Caco-2 (cell line): ENCODE data around the gene GAPDH. TPM values are rescaled to one million over a fixed set of nuclear protein-coding genes. Genes with fewer than 3 reads are reported as not detected.

Experiments used
- BruUV-seq: library from RNA; stranded (reverse); fragments of 400-500 nt; replicated peaks from 2 replicates; lab custom pipeline; 2021; lab: Mats Ljungman, UMichigan
- CTCF ChIA-PET: fragments of 300-600 bp; sonication (Branson Sonifier 250); formaldehyde crosslinking; loops from one replicate; lab custom pipeline; 2022; ENCODE audit warnings: antibody characterized with exemption; lab: Charles Lee
- POLR2A ChIA-PET: fragments of 300-600 bp; sonication (Branson Sonifier 250); formaldehyde crosslinking; loops from one replicate; lab custom pipeline; 2022; ENCODE audit warnings: antibody characterized with exemption; lab: Charles Lee
- DNase-seq, 2 experiments: peaks; one replicate each; pipeline versions ENCODE4 v3.0.0 to v3.0.0-alpha.2; 2020 to 2022
- H3K27me3 ChIP-seq: replicated peaks from 2 replicates; pipeline ENCODE4 v1.6.0; 2011; ENCODE audit warnings: low read length; ENCODE audit not compliant: control insufficient read depth, insufficient read depth
- H3K36me3 ChIP-seq: 2 replicates; pipeline ENCODE4 v1.5.1; 2011; ENCODE audit warnings: low read length; ENCODE audit not compliant: control insufficient read depth, insufficient read depth
- H3K4me1 ChIP-seq: fragments of 250-450 bp; sonication (Bioruptor Pico); 2 replicates; pipeline ENCODE4 v1.5.1; 2020; ENCODE audit warnings: mild to moderate bottlenecking
- H3K4me3 ChIP-seq: 2 replicates; pipeline ENCODE4 v1.5.1; 2011; ENCODE audit warnings: low read depth, mild to moderate bottlenecking, control low read depth, low read length
- H3K9me3 ChIP-seq: fragments of 250-450 bp; sonication (Bioruptor Pico); 2 replicates; pipeline ENCODE4 v1.5.1; 2020; ENCODE audit warnings: mild to moderate bottlenecking, moderate library complexity
- H3K27ac Mint-ChIP-seq: one replicate; pipeline ENCODE4 v1.8.0; 2022; ENCODE audit warnings: mixed read lengths; ENCODE audit not compliant: unreplicated experiment
- H3K27me3 Mint-ChIP-seq: one replicate; pipeline ENCODE4 v1.8.0; 2022; ENCODE audit warnings: mixed read lengths; ENCODE audit not compliant: insufficient read depth, unreplicated experiment
- H3K36me3 Mint-ChIP-seq: one replicate; pipeline ENCODE4 v1.8.0; 2022; ENCODE audit warnings: mild to moderate bottlenecking, mixed read lengths; ENCODE audit not compliant: insufficient read depth, unreplicated experiment
- H3K4me1 Mint-ChIP-seq: one replicate; pipeline ENCODE4 v1.8.0; 2022; ENCODE audit warnings: low read depth, mixed read lengths; ENCODE audit not compliant: unreplicated experiment
- H3K4me3 Mint-ChIP-seq: one replicate; pipeline ENCODE4 v1.8.0; 2022; ENCODE audit warnings: mild to moderate bottlenecking, moderate library complexity, mixed read lengths; ENCODE audit not compliant: unreplicated experiment
- H3K9me3 Mint-ChIP-seq: one replicate; pipeline ENCODE4 v1.8.0; 2022; ENCODE audit warnings: mixed read lengths; ENCODE audit not compliant: unreplicated experiment
- intact Hi-C: fragments of 100-400 bp; cut with micrococcal nuclease; formaldehyde crosslinking; loops from one replicate; pipeline ENCODE4 v1.10.0; 2022; ENCODE audit not compliant: unreplicated experiment
- total RNA-seq: library from RNA; stranded (reverse); gene quantifications from 2 replicates; pipeline ENCODE4 v1.2.3, GENCODE V29; 2022
- TF ChIP-seq, protein P1 (sequence below), 2 experiments: fragments of 200-600 bp in 1 of 2; IDR thresholded peaks; 1 replicate in 1 of 2; 2 replicates in 1 of 2; pipeline versions ENCODE4 v1.5.1 to v1.8.0; 2011 to 2022; ENCODE audit warnings: antibody characterized with exemption in 1 of 2, control low read depth in 1 of 2, inconsistent platforms in 1 of 2, low read depth in 1 of 2, low read length in 1 of 2, mild to moderate bottlenecking in 1 of 2, moderate library complexity in 1 of 2; ENCODE audit not compliant: insufficient read depth in 1 of 2, severe bottlenecking in 1 of 2, unreplicated experiment in 1 of 2

Gene GAPDH
- total RNA-seq, 1 experiment from 2014 or later, result 4,975 TPM

GRCh38 chr12:6520186-6520585, 14.1 kb upstream of the GAPDH start:
- no TSS peak for BruUV-seq
- Histone ChIP-seq H3K36me3 (peaks cover 18% of the 10 kb centered on the region), H3K4me1 (no peaks in the 10 kb centered on the region), H3K27me3 (no peaks in the 10 kb centered on the region), H3K4me3 (no peak overlapping the region), H3K9me3 (no peaks in the 10 kb centered on the region)
- POLR2A ChIA-PET, result interaction anchor here (1.5 kb wide), 1 partner anchor 14 kb away, joined by 3 read pairs; the partner anchor contains the start of gene GAPDH
- TF ChIP-seq, protein P1, sequence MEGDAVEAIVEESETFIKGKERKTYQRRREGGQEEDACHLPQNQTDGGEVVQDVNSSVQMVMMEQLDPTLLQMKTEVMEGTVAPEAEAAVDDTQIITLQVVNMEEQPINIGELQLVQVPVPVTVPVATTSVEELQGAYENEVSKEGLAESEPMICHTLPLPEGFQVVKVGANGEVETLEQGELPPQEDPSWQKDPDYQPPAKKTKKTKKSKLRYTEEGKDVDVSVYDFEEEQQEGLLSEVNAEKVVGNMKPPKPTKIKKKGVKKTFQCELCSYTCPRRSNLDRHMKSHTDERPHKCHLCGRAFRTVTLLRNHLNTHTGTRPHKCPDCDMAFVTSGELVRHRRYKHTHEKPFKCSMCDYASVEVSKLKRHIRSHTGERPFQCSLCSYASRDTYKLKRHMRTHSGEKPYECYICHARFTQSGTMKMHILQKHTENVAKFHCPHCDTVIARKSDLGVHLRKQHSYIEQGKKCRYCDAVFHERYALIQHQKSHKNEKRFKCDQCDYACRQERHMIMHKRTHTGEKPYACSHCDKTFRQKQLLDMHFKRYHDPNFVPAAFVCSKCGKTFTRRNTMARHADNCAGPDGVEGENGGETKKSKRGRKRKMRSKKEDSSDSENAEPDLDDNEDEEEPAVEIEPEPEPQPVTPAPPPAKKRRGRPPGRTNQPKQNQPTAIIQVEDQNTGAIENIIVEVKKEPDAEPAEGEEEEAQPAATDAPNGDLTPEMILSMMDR (IDR thresholded peaks at IDR 0.05; ENCODE audit: insufficient read depth in 1 of 2, low read depth in 1 of 2, low read length in 1 of 2, severe bottlenecking in 1 of 2, unreplicated experiment in 1 of 2), result no peak
- Mint-ChIP-seq H3K9me3 (no peaks in the 10 kb centered on the region), H3K4me3 (no peak overlapping the region), H3K36me3 (peaks cover 100% of the 10 kb centered on the region), H3K4me1 (no peaks in the 10 kb centered on the region), H3K27ac (no peak overlapping the region), H3K27me3 (no peaks in the 10 kb centered on the region)
- no peak for DNase-seq
- intact Hi-C loops, result no loop called here
- CTCF ChIA-PET, result no interaction called here

GRCh38 chr12:6522193-6522592, 12.1 kb upstream of the GAPDH start:
- no peak overlapping the region for H3K4me3 Mint-ChIP-seq
- H3K4me1 Mint-ChIP-seq, result no peaks in the 10 kb centered on the region
- H3K36me3 ChIP-seq, result peaks cover 24% of the 10 kb centered on the region
- no peak for DNase-seq
- ChIA-PET POLR2A (no interaction called here), CTCF (no interaction called here)
- intact Hi-C loops, result no loop called here
- H3K27ac Mint-ChIP-seq, result no peak overlapping the region
- BruUV-seq, result no TSS peak
- H3K4me3 ChIP-seq, result no peak overlapping the region
- H3K27me3 ChIP-seq, result no peaks in the 10 kb centered on the region
- H3K4me1 ChIP-seq, result peaks cover under 1% of the 10 kb centered on the region; the same call in 1 of the 2 replicates
- no peaks in the 10 kb centered on the region for H3K9me3 Mint-ChIP-seq
- H3K36me3 Mint-ChIP-seq, result peaks cover 100% of the 10 kb centered on the region
- TF ChIP-seq, protein P1 (IDR thresholded peaks at IDR 0.05; ENCODE audit: insufficient read depth in 1 of 2, low read depth in 1 of 2, low read length in 1 of 2, severe bottlenecking in 1 of 2, unreplicated experiment in 1 of 2), result no peak
- no peaks in the 10 kb centered on the region for H3K9me3 ChIP-seq
- H3K27me3 Mint-ChIP-seq, result no peaks in the 10 kb centered on the region

- no peaks in the 10 kb centered on the region for H3K27me3 Mint-ChIP-seq
- intact Hi-C loops, result no loop called here
- H3K4me1 Mint-ChIP-seq, result peaks cover 12% of the 10 kb centered on the region
- CTCF ChIA-PET, result interaction anchor here (0.7 to 1.0 kb wide), 2 partner anchors 9 to 14 kb away, joined by 3 to 5 read pairs; no protein-coding TSS in a partner anchor
- no peak for DNase-seq
- no peak overlapping the region for H3K27ac Mint-ChIP-seq
- TF ChIP-seq, protein P1 (IDR thresholded peaks at IDR 0.05; ENCODE audit: insufficient read depth in 1 of 2, low read depth in 1 of 2, low read length in 1 of 2, severe bottlenecking in 1 of 2, unreplicated experiment in 1 of 2), result no peak
- BruUV-seq, result no TSS peak
- no peak overlapping the region for H3K4me3 ChIP-seq
- H3K27me3 ChIP-seq, result no peaks in the 10 kb centered on the region
- no peaks in the 10 kb centered on the region for H3K9me3 ChIP-seq
- peaks cover 23% of the 10 kb centered on the region for H3K36me3 ChIP-seq
- H3K36me3 Mint-ChIP-seq, result peaks cover 100% of the 10 kb centered on the region
- no peak overlapping the region for H3K4me3 Mint-ChIP-seq
- POLR2A ChIA-PET, result interaction anchor here (1.0 to 1.6 kb wide), 2 partner anchors 10 to 72 kb away, joined by 4 to 13 read pairs; partner anchors contain the start of genes GAPDH and TAPBPL
- H3K4me1 ChIP-seq, result peaks cover 16% of the 10 kb centered on the region
- H3K9me3 Mint-ChIP-seq, result no peaks in the 10 kb centered on the region
Measured at GRCh38 chr12:6523708-6524107, 10.6 kb upstream of the GAPDH start.
